ENCODE results near the gene GABRB2. TPM values are rescaled to one million over a fixed set of nuclear protein-coding genes. Genes with fewer than 3 reads are reported as not detected.

The GABRB2 gene
- total RNA-seq, 1 donor from 2014 or later, result 0.21 TPM

DNA sequence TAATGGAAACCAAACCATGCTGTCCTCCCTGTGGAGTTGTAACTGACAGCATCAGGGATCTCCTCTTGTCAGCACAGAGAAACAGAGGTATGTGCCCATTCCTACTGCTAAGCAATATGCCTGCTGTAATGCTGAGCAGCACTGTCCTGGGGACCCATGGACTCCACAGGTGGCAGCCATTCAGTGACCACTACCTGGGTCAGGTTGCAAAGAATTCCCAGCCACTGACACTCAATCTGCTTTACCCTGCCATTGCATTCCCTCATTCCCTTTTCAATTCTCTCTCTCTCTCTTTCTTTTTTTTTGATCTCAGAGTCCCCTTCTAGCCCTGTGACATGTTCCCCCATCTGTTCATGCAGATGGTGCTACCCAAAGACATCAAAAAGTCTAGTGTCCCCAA lies 104.1 kb downstream of the GABRB2 start:
- Mint-ChIP-seq H3K4me3 (no peak overlapping the region), H3K9me3 (peaks cover 2% of the 10 kb centered on the region), H3K4me1 (no peaks in the 10 kb centered on the region), H3K27me3 (ENCODE audit: low read depth) (peaks cover 4% of the 10 kb centered on the region), H3K36me3 (ENCODE audit: low read depth) (no peaks in the 10 kb centered on the region), H3K27ac (ENCODE audit: unreplicated experiment) (no peak overlapping the region)
- TF ChIP-seq, protein P1, sequence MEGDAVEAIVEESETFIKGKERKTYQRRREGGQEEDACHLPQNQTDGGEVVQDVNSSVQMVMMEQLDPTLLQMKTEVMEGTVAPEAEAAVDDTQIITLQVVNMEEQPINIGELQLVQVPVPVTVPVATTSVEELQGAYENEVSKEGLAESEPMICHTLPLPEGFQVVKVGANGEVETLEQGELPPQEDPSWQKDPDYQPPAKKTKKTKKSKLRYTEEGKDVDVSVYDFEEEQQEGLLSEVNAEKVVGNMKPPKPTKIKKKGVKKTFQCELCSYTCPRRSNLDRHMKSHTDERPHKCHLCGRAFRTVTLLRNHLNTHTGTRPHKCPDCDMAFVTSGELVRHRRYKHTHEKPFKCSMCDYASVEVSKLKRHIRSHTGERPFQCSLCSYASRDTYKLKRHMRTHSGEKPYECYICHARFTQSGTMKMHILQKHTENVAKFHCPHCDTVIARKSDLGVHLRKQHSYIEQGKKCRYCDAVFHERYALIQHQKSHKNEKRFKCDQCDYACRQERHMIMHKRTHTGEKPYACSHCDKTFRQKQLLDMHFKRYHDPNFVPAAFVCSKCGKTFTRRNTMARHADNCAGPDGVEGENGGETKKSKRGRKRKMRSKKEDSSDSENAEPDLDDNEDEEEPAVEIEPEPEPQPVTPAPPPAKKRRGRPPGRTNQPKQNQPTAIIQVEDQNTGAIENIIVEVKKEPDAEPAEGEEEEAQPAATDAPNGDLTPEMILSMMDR (conservative IDR thresholded peaks at IDR 0.05), result no peak
- DNase-seq (ENCODE audit: low read depth, low spot score), result no peak

DNA sequence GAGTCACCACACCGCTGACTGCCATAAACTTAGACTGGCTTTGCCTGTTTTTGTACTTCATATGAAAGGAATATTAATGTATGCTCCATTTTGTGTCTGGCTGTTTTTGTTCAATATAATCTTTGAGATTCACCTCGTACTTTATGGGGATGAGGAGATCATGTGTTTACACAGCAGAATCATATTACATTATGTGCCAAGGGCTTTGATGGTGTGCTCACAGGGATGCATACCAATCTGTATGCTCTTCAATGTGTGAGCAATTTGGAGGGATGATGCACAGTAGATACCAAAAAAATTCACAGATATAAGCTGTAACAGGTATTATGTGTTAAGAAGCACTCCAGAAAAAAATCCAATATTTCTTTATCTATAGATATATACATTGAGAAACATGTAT lies 113.7 kb downstream of the GABRB2 start:
- H3K27me3 Mint-ChIP-seq (ENCODE audit: low read depth), result no peaks in the 10 kb centered on the region
- no peak overlapping the region for H3K4me3 Mint-ChIP-seq
- no peak for DNase-seq (ENCODE audit: low read depth, low spot score)
- no peaks in the 10 kb centered on the region for H3K9me3 Mint-ChIP-seq
- no peak overlapping the region for H3K27ac Mint-ChIP-seq (ENCODE audit: unreplicated experiment)
- H3K4me1 Mint-ChIP-seq, result no peaks in the 10 kb centered on the region
- H3K36me3 Mint-ChIP-seq (ENCODE audit: low read depth), result no peaks in the 10 kb centered on the region
- TF ChIP-seq, protein P1 (conservative IDR thresholded peaks at IDR 0.05), result no peak

DNA sequence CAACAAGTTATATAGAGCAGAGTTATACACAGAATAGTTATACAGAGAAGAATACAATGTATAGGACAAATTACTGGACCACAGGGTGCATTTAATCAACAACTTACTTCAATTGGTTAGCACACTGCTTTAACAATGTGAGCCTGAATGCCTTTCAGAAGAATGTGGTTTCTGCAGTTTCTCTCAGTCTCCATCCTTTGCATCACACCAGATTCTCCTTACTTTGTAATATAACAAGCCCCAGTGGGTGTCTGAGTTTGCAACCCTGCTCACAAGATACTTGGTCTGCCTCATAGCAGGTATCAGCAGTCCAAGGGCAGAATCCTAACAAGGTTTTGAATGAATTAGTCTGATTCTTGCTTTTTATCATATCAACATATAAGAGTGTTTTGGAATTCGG lies 114.6 kb downstream of the GABRB2 start:
- TF ChIP-seq, protein P1 (conservative IDR thresholded peaks at IDR 0.05), result no peak
- no peaks in the 10 kb centered on the region for H3K27me3 Mint-ChIP-seq (ENCODE audit: low read depth)
- H3K27ac Mint-ChIP-seq (ENCODE audit: unreplicated experiment), result no peak overlapping the region
- H3K36me3 Mint-ChIP-seq (ENCODE audit: low read depth), result no peaks in the 10 kb centered on the region
- H3K4me3 Mint-ChIP-seq, result no peak overlapping the region
- DNase-seq (ENCODE audit: low read depth, low spot score), result no peak
- H3K4me1 Mint-ChIP-seq, result no peaks in the 10 kb centered on the region
- H3K9me3 Mint-ChIP-seq, result no peaks in the 10 kb centered on the region

DNA sequence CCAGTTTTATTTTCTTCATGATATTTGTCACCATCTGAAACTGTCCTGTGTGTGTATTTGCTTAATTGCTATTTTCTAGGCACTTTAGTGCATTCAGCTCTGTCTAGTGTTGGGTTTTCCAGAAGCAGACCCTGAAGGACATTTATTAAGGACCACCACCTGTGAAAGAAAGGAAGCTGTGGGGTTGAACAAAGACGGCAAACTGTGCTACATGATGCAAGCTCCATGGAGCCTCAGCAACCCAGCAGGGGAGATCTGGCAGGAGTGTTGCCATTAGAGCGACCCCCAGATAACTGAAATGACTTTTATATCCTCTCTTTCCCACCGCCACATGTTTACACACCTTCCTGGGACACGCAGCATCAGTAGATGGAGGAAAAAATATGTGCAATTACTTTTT lies 125.5 kb downstream of the GABRB2 start:
- Mint-ChIP-seq H3K27ac (ENCODE audit: unreplicated experiment) (no peak overlapping the region), H3K4me1 (no peaks in the 10 kb centered on the region), H3K4me3 (no peak overlapping the region), H3K36me3 (ENCODE audit: low read depth) (no peaks in the 10 kb centered on the region), H3K9me3 (peaks cover 3% of the 10 kb centered on the region), H3K27me3 (ENCODE audit: low read depth) (peaks cover 2% of the 10 kb centered on the region)
- TF ChIP-seq, protein P1 (conservative IDR thresholded peaks at IDR 0.05), result no peak
- no peak for DNase-seq (ENCODE audit: low read depth, low spot score)

DNA sequence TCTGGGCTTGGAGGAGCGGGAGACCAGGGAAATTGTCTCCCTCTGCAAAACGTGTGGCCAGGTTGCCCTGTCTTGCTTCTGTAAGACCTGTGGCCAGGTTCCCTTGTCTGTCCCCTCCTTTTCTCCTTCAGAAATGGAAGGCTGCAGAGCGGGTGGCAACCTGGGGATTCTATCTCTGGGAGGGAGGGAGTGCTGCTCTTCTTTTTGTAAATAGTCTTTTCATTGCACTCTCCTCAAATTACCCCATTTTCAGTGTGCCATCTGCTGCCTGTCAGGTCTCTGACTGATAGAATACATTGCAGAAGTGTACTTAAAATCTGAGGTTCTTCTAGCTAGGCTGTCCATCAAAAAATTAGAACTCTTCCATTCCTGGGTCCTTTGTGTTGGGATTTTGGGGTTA lies 126.0 kb downstream of the GABRB2 start:
- TF ChIP-seq, protein P1 (conservative IDR thresholded peaks at IDR 0.05), result no peak
- Mint-ChIP-seq H3K9me3 (peaks cover 3% of the 10 kb centered on the region), H3K36me3 (ENCODE audit: low read depth) (no peaks in the 10 kb centered on the region), H3K27ac (ENCODE audit: unreplicated experiment) (no peak overlapping the region), H3K4me1 (no peaks in the 10 kb centered on the region), H3K27me3 (ENCODE audit: low read depth) (peaks cover 2% of the 10 kb centered on the region), H3K4me3 (no peak overlapping the region)
- DNase-seq (ENCODE audit: low read depth, low spot score), result no peak

DNA sequence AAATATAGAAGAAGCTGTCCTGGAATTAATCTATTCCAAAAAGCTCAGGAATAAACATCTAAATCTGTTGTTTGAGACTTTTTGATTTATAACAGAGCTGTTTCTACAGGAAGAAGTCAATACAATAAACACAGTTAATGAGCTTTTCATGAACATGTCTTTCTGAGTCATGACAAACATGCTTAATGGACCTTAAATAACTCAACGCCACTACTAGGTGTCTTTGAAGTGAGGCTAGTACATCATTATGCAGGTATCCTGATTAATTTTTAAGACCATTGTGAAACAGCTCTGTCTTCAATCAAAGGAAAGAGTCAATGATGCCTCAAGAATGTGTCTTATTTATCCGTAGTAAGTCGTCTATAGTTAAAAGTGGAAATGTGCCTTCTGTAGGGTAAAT lies 131.6 kb downstream of the GABRB2 start:
- no peak for DNase-seq (ENCODE audit: low read depth, low spot score)
- no peaks in the 10 kb centered on the region for H3K27me3 Mint-ChIP-seq (ENCODE audit: low read depth)
- no peak overlapping the region for H3K4me3 Mint-ChIP-seq
- H3K9me3 Mint-ChIP-seq, result no peaks in the 10 kb centered on the region
- TF ChIP-seq, protein P1 (conservative IDR thresholded peaks at IDR 0.05), result no peak
- no peaks in the 10 kb centered on the region for H3K36me3 Mint-ChIP-seq (ENCODE audit: low read depth)
- no peak overlapping the region for H3K27ac Mint-ChIP-seq (ENCODE audit: unreplicated experiment)
- no peaks in the 10 kb centered on the region for H3K4me1 Mint-ChIP-seq
